HUES64 (cell line): ENCODE results near the gene RPP25L.

Experiments
- H3K27ac ChIP-seq: 2 replicates; pipeline ENCODE4 v1.7.0; 2013; ENCODE audit warnings: low read depth, low read length, inconsistent platforms
- H3K27me3 ChIP-seq: 2 replicates; pipeline ENCODE4 v1.6.1; 2013; ENCODE audit warnings: mild to moderate bottlenecking, low read length; ENCODE audit not compliant: insufficient read depth
- H3K36me3 ChIP-seq: 2 replicates; pipeline ENCODE4 v1.6.1; 2013; ENCODE audit warnings: mild to moderate bottlenecking, low read length; ENCODE audit not compliant: insufficient read depth
- H3K4me1 ChIP-seq: 2 replicates; pipeline ENCODE4 v1.6.1; 2013; ENCODE audit warnings: mild to moderate bottlenecking, low read length, moderate library complexity; ENCODE audit not compliant: insufficient read depth
- H3K4me3 ChIP-seq: 2 replicates; pipeline ENCODE4 v1.5.1; 2013; ENCODE audit warnings: mild to moderate bottlenecking, low read length, moderate library complexity
- H3K9ac ChIP-seq: 2 replicates; pipeline ENCODE4 v1.6.1; 2013; ENCODE audit warnings: mild to moderate bottlenecking, low read depth, low read length
- H3K9me3 ChIP-seq: 2 replicates; pipeline ENCODE4 v1.6.1; 2013; ENCODE audit warnings: low read depth, low read length; ENCODE audit not compliant: insufficient read depth
- WGBS: fragments of 150-250, 120-280 bp; methylation state at CpG from one replicate; pipeline ENCODE4 v1.1.7; 2013; ENCODE audit warnings: missing lambda C conversion rate; 5-methylcytosine and 5-hydroxymethylcytosine counted together

RPP25L gene

GRCh38 chr9:34590381-34591247, 21.3 kb downstream of the RPP25L start:
- no peaks in the 10 kb centered on the region for H3K9me3 ChIP-seq
- H3K27me3 ChIP-seq = peaks cover 96% of the 10 kb centered on the region
- H3K36me3 ChIP-seq = no peaks in the 10 kb centered on the region
- H3K4me1 ChIP-seq = peaks cover 30% of the 10 kb centered on the region
- H3K27ac ChIP-seq = no peak overlapping the region
- peak overlapping the region; percentile 56 for H3K4me3 ChIP-seq
- 3% methylated on average over 39 of the region's 40 CpGs for WGBS
- H3K9ac ChIP-seq = peak overlapping the region; percentile 21; the same call in 1 of the 2 replicates

DNA sequence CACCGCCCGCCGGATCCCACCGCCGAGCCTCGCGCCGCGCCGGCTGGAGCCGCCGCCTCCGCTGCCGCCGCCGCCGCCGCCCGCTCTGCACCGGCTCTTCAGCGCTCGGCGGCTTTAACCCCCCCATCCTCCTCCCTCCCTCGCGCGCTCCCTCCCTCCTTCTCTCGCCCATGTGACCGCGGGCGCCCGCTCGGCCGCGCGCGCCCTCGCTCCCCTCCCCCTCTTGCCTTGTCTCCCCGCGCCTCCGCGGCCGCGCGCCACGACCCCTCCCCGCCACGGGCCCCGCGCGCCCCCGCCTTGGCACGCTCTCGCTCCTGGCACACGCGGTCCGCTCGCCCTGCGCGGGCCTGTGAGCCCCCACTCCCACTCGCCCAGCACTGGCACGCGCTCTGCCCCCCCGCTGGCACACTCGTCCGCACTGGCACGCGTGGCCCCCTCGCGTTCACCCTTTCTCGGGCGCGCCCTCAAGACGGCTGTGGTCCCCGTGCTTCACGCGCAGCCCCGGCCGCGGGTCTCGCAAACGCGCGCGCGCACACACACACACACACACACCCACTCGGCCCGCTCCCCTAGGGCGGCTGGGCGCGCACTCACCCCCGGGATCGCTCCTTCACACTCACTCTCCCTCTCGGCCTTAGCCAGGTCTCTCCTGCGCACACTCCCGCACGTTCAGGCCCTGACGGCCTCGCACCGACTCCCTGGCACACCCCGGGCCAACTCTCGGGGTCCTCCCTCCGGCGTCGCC, 22.1 kb downstream of the RPP25L start, which contains the start of gene CNTFR:
TSS of gene CNTFR (minus strand) at position 89 of the 745 bp plus-strand sequence. CDS start 20,743 bp downstream, outside the sequence.
- Histone ChIP-seq H3K9ac (peak within 1 kb of the TSS; percentile 21; the same call in 1 of the 2 replicates), H3K27me3 (peaks cover 100% of the 10 kb centered on the region), H3K9me3 (no peaks in the 10 kb centered on the region), H3K36me3 (no peaks in the 10 kb centered on the region), H3K4me1 (peaks cover 37% of the 10 kb centered on the region), H3K27ac (no peak within 1 kb of the TSS), H3K4me3 (peak within 1 kb of the TSS; percentile 56)
- WGBS = under 1% methylated on average over 104 of the region's 104 CpGs

GRCh38 chr9:34588671-34589635, 22.9 kb downstream of the RPP25L start:
- no peak overlapping the region for H3K9ac ChIP-seq
- H3K4me1 ChIP-seq = peaks cover 37% of the 10 kb centered on the region
- peaks cover 100% of the 10 kb centered on the region for H3K27me3 ChIP-seq
- H3K9me3 ChIP-seq = no peaks in the 10 kb centered on the region
- no peak overlapping the region for H3K27ac ChIP-seq
- peak overlapping the region; percentile 56 for H3K4me3 ChIP-seq
- 1% methylated on average over 86 of the region's 86 CpGs for WGBS
- H3K36me3 ChIP-seq = no peaks in the 10 kb centered on the region

- Histone ChIP-seq H3K9me3 (no peaks in the 10 kb centered on the region), H3K4me1 (peaks cover 32% of the 10 kb centered on the region), H3K4me3 (no peak overlapping the region), H3K27me3 (peaks cover 100% of the 10 kb centered on the region), H3K27ac (no peak overlapping the region), H3K36me3 (no peaks in the 10 kb centered on the region), H3K9ac (no peak overlapping the region)
- whole genome bisulfite sequencing = 85% methylated on average over 2 of the region's 2 CpGs
Measured at GRCh38 chr9:34587271-34587670, 24.6 kb downstream of the RPP25L start.

DNA sequence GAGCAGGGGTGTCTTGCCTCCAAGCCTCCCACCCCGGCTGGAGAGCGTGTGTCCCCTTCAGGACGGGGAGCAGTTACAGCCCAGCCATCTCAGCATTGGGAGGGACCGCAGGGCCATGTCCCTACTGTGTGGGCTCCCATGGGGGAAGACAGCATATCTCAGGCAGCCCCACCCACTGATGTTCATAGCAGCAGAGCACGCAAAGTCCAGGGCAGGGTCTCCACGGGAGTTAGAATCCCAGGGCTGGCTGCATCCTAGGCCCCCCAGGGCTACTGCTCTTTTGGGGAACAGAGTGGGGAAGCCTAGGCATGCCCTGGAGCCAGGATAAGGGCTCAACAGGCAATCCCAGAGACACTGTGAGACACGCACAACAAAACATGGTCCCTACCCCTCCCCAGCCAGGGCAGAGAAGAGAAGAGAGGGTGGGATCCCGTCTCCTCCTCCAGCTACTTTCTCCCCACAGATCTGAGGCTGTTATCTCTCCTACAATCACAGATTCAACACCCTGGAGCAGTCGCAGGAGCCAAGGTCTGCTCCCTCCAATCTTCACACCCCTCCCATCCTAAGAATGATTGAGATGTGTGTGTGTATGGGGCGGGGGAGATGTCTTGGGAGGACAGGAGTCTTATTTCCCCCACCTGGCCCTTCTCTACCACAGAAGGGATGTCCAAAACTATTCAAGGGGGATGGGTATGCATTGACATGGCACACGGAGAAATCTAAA, 25.8 kb downstream of the RPP25L start:
- H3K4me3 ChIP-seq = no peak overlapping the region
- H3K9ac ChIP-seq = no peak overlapping the region
- no peaks in the 10 kb centered on the region for H3K36me3 ChIP-seq
- H3K27ac ChIP-seq = no peak overlapping the region
- peaks cover 99% of the 10 kb centered on the region for H3K27me3 ChIP-seq
- 13% methylated on average over 7 of the region's 11 CpGs for WGBS
- H3K4me1 ChIP-seq = peaks cover 32% of the 10 kb centered on the region
- no peaks in the 10 kb centered on the region for H3K9me3 ChIP-seq

GRCh38 chr9:34584970-34585369, 26.9 kb downstream of the RPP25L start:
- Histone ChIP-seq H3K27ac (no peak overlapping the region), H3K9me3 (no peaks in the 10 kb centered on the region), H3K4me3 (no peak overlapping the region), H3K4me1 (peaks cover 36% of the 10 kb centered on the region), H3K9ac (no peak overlapping the region), H3K36me3 (no peaks in the 10 kb centered on the region), H3K27me3 (peaks cover 99% of the 10 kb centered on the region)
- WGBS = 85% methylated on average over 5 of the region's 5 CpGs

DNA sequence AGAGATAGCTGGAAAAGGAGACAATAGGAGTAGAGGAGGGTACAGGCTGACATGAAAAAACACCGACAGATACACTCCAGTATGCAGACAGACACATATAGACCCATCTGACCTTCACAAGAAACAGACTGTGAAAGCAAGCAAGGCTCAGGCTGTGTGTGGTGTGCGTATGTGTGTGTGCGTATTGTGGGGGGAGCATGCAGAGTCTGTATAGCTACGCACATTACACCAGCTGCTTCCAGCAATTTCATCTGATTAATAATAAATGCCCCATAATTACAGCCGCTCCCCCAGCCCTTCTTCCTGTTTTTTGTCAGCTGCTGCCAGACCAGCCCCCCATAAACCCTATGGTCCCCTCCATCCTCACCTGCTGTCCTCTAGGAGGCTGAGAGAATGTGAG, 29.1 kb downstream of the RPP25L start:
- Histone ChIP-seq H3K27ac (no peak overlapping the region), H3K9ac (no peak overlapping the region), H3K36me3 (no peaks in the 10 kb centered on the region), H3K27me3 (peaks cover 99% of the 10 kb centered on the region), H3K9me3 (no peaks in the 10 kb centered on the region), H3K4me3 (no peak overlapping the region), H3K4me1 (peaks cover 49% of the 10 kb centered on the region)
- 91% methylated on average over 5 of the region's 5 CpGs for WGBS

- Histone ChIP-seq H3K4me1 (peaks cover 56% of the 10 kb centered on the region), H3K36me3 (no peaks in the 10 kb centered on the region), H3K9me3 (no peaks in the 10 kb centered on the region), H3K27me3 (peaks cover 98% of the 10 kb centered on the region), H3K27ac (no peak overlapping the region), H3K9ac (no peak overlapping the region), H3K4me3 (no peak overlapping the region)
- WGBS = 80% methylated on average over 3 of the region's 3 CpGs
Measured at GRCh38 chr9:34581318-34581717, 30.6 kb downstream of the RPP25L start.

- Histone ChIP-seq H3K36me3 (no peaks in the 10 kb centered on the region), H3K4me3 (no peak overlapping the region), H3K27ac (no peak overlapping the region), H3K27me3 (peaks cover 96% of the 10 kb centered on the region), H3K9me3 (no peaks in the 10 kb centered on the region), H3K9ac (peak overlapping the region; percentile 34; the same call in 1 of the 2 replicates), H3K4me1 (peaks cover 48% of the 10 kb centered on the region)
- 48% methylated on average over 8 of the region's 8 CpGs for WGBS
Measured at GRCh38 chr9:34580358-34580757, 31.5 kb downstream of the RPP25L start.

DNA sequence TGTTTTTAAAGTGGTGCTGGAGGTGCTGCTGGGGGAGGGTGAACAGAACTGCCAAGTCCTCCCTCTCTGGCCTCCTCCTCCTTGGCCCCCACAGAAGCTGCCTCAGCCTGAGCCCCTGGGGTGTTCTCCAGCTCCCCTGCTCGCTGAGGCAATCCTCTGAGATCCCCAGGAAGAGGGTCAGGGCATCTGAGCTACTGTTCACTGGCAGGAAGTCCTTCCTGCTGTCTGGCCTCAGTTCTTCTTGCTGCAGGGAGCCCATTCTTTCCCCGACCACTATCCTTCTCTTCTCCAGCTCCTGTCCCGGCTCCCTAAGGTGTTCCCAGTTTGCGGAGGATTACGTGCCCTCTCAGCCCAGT, 32.1 kb downstream of the RPP25L start:
- H3K4me1 ChIP-seq = peaks cover 43% of the 10 kb centered on the region
- peak overlapping the region; percentile 34; the same call in 1 of the 2 replicates for H3K9ac ChIP-seq
- WGBS = 59% methylated on average over 5 of the region's 5 CpGs
- H3K36me3 ChIP-seq = no peaks in the 10 kb centered on the region
- H3K27ac ChIP-seq = no peak overlapping the region
- no peak overlapping the region for H3K4me3 ChIP-seq
- no peaks in the 10 kb centered on the region for H3K9me3 ChIP-seq
- peaks cover 96% of the 10 kb centered on the region for H3K27me3 ChIP-seq
